IPS-NIHi11 (cell line): ENCODE data around the gene CPXM1.
"Not testable (repeated sequence)": the region's sequence is repeated elsewhere in the genome, so short reads cannot be mapped to it uniquely, and the experiment has no call there.

Experiments used
- DNase-seq: peaks from one replicate; pipeline ENCODE4 v3.0.0; 2012; ENCODE audit warnings: mixed read lengths, low spot score

The CPXM1 gene

DNA sequence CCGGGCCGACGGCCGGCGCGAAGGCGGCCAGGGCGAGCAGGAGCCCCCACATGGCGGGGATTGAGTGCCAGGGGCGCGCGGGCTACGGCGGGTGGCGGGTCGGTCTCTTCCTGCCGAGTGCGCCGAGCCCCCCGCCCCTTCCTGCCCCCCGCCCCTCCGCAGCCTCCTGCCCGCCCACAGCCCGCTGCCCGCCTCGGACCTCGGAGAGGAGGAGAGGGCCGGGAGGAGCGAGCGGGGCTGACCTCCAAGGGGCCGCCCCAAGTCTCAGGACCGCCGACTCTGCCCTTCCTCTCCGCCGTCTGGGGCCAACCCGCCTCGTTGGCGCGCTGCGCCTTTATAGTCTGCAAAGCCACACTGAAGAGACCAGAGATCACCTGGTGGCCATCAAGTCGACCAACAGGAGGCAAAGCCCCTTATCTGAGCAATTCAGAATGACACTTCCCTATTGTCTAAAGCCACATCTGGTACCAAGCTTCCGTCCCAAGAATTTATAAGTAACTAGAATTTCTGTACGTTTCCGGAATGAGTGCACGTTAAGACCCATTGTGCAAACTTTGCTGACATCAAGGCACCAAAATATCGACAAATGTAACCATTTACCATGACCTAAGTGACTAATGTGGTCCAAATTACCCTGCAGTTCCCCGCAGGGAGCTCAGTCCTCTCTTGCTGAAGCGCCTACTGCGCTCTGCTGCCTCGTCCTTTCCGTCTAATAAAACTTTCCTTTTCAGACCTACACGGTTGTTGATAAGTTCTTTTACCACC, at the start of gene CPXM1:
Gene CPXM1, minus strand, starts transcription at position 107 of the 765 bp plus-strand sequence. Its CDS starts 55 bp downstream, at position 52.
- DNase-seq, result peak; percentile 90

DNA sequence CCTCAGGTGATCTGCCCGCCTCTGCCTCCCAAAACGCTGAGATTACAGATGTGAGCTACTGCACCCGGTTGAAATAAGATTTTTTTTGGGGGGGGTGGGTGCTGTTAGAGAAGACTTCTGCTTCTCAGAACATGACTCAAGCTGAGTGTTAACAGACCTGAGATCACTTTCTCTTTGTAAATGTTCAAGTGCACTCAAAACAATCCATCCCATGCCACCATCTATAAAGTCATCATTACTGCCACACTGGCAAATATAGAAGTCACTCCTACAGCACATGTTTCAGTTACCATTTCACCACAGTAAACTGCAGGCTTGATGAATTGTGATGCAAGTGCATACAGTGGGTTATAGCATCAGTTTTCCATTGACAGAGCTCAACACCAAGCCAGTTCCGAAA, 49.1 kb upstream of the CPXM1 start:
- DNase-seq, result no peak

DNA sequence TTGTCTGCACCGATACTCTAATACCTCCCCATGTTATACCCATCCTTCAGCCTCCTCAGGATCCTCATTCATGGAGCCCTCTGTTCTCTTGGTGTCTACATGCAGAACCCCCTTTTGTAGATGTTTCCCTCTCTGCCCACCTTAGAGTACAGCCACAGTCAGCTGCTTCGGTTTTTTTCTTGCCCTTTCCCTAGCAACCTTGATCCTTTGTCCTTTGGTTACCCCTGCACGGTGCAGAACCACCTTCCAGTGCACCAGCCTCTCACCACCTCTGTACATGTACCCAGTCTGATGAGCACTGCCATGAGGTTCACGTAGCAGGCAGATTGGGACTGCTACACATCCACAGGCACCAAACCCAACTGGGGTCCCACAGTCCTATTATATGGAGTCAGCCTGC, 47.4 kb upstream of the CPXM1 start:
- DNase-seq, result no peak

DNA sequence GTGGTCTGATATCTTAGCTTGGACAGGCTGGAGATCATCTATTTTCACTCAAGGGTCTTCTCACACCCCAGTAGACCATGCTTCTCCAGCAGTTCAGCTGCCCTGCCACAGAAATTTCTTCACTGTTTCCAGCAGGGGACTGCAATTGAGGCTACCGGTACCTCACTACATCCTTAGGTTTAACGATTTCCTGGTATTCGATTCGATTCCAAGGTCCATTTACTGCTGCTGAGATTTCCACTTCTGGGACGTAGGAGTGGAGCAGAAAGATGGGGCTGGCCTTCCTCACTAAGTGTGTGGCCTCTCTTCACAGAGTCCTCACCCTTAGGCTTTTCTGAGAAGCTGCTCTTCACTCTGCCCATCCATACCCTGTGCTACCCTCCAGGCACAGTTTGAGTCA, 46.3 kb upstream of the CPXM1 start:
- DNase-seq, result no peak

- DNase-seq, result no peak
These were observed 45.2 kb upstream of the CPXM1 start for GRCh38 chr20:2845607-2846006.

GRCh38 chr20:2840967-2841531, 40.6 kb upstream of the CPXM1 start:
- DNase-seq, result peak; percentile 65

- peak; percentile 99 for DNase-seq
These were observed 39.9 kb upstream of the CPXM1 start, which contains the start of the genes PCED1A and VPS16 for GRCh38 chr20:2840138-2840966. Gene PCED1A (minus strand): TSS chr20:2840655. CDS start chr20:2839912, 743 bp downstream. Gene VPS16 (plus strand): TSS chr20:2840745. CDS start chr20:2840775, 30 bp downstream.

DNA sequence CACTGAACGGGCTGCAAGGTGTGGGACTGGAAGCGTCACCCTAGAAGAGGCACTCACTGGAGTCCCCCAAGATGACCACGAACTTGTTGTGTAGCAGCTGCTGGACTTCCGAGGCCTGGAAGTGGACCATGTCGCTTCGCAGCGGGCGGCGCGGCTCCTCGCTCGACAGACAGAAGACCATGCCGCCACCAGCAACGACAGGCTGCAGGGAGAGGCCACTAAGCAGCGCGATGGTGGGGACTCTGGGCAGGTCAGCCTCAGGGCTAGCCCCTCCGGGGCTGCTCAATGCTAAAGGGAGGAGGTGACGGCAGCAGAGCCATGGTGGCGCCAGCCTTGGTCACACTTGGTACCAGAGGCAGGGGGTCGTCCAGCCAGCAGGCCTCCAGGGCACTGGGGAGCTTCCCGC, 39.3 kb upstream of the CPXM1 start:
- no peak for DNase-seq

DNA sequence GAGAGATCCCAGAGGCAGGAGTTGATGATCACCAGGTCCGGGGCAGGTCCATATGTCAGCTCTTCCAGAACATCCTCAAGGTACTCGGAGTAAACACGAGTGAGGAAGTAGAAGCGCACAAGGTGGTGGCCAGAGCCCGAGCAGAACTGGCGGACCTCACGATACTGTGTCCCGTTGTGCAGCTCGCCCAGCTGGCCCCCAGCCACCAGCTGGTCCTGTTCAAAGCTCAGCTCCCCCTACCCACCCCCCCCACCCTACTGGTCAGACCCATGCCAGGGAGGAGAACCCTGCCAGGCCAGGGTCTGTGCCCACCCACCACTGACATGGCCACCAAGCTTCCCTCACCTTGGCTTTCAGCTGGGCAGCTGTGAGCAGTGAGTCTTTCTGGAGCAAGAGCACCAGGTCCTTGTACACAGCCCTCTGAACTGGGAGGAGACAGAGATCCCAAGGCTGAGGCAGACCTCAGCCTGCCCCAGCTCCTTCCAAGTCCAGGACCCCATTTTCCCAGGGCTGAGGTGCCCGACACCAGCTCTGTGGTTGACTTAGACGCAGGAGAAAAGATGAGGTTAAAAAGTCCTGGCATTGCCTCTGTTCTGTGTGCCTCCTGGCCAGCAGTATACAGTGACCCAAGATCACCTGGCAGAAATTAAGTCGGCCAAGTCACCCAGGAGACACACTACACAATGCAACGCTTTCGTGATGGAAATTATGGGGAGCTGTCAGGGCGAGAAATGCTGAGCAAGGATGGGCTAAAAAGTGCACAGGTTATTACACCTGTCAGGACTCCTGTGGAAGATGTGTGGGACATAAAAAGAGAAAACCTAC, 38.6 kb upstream of the CPXM1 start:
- DNase-seq, result no peak

GRCh38 chr20:2838170-2838797, 37.9 kb upstream of the CPXM1 start:
- no peak for DNase-seq

DNA sequence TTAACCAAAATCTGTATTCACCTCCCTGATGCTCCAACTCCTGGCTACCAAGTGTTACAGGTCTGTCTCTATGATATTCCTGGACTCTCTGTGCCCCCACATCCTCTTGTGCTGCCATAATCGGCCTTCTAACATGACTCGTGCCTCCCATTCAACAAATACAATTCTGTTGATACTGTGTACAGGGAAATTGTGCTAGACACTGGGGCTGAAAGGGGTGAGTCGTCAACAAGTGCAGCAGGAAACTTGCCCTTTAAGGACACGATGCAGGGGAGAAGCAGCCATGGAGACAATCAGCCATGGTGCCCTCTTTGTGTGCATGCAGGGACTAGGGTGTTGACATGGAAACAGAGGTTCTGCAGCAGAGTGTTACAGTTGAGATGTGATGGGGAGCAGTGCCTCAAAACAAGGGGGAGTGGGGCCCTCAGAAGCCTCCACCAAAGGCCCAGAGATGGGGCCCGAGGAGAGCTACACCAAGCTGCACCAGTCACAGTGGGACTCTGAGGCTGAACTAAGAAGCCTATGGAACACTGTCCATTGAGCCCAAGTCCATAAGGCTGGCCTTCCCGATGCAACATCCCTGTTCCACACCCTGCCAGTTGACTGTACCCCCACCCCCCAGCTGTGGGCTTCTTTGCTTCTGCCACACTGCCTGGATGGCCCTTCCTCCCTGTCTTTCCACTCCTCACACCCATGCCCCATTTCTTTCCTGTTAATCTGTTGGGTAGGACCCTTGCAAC, 37.0 kb upstream of the CPXM1 start:
- DNase-seq, result no peak

- no peak for DNase-seq
These were observed 35.6 kb upstream of the CPXM1 start for GRCh38 chr20:2836035-2836434.

GRCh38 chr20:2835331-2835796, 34.9 kb upstream of the CPXM1 start:
- no peak for DNase-seq

GRCh38 chr20:2834401-2835110, 34.1 kb upstream of the CPXM1 start:
- no peak for DNase-seq

DNA sequence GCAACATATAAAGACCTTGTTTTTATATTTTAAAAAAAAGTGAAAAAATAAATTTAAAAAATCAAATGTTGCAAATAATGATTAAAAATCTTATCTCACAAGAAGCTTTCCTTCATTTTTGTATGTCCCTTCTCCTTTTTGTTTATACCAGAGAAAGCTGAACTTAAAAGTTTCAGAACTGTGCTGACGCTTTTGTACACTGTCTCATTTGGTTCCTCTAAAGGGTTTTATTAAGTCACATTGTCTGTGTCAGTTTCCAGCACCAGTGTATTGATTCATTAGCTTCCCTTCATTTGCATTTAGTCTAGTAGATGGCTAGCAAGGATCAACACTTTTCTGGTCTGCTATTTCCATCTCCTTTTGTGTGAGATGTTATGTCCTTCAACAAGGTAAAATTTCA, 33.3 kb upstream of the CPXM1 start:
- DNase-seq, result no peak

- DNase-seq, result not testable (repeated sequence)
These were observed 30.8 kb upstream of the CPXM1 start for GRCh38 chr20:2831206-2831605.

DNA sequence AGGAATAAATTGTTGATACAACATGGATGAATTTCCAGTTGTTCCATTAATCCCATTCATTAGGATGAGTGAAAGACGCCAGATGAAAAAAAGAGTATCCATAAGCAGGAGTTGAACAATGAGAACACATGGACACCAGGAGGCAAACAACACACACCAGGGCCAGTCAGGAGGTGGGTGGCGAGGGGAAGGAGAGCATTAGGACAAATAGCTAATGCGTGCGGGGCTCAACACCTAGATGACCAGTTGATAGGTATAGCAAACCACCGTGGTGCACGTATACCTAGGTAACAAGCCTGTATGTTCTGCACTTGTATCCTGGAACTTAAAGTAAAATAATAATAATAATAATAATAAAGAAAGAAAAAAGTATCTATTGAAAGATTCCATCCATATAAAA, 28.9 kb upstream of the CPXM1 start:
- DNase-seq, result no peak

DNA sequence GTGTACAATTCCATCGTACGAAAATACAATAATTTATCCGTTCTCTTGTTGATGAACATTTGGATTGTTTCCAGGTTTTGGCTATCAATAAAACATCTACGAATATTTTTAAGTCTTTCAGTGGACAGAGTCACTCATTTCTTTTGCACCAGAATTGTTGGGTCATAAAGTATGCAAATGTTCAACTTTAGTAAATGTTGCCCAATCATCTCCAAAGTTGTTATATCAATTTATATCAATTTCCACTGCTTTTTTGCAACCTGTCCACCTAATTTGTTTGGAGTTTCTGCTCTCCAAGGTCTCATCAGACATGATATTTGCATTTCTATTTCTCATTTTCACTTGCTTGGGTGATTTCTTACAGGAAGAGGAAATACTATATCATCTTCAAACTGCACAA, 26.2 kb upstream of the CPXM1 start:
- no peak for DNase-seq

DNA sequence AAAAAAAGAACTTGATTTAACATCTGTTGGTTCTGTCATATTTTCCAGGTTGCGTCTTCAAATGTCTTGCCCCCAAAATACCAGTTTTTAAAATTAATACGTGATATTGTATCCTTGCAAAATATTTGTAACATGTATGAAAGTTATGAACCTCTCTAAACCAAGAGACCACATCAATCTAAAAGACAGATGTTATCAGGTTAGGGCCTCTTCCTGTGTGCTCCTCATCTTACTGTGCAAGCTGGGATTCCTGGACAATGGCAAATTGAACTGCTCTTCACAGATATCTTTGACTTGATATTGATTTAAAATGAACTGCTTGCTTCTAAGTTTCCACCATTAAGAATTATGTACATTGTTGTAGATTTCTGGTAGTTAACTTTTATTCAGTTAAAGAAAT, 25.3 kb upstream of the CPXM1 start:
- DNase-seq, result no peak

DNA sequence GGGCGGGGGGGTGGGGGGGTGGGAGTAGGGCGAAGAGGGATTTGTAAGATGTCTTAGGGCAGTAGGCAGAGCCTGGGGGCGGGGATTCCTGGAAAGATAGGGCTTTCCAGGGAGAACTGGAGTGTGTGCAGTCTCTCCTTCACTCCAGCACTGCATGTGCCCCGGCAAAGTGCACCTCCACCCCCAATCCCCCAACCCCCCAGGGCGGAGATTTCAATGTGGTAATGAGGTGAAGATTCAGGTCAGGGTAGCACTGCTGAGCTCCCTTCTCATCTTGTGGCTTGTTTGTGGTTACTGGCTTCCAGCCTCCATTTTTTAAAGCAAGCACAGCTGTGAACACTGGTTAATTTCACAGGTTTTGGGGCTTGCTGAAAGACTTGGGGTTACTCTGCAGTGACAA, 21.6 kb upstream of the CPXM1 start:
- no peak for DNase-seq
